ENCODE data around the gene MKNK2. TPM values are rescaled to one million over a fixed set of nuclear protein-coding genes. Genes with fewer than 3 reads are reported as not detected.

Gene MKNK2
- polyA plus RNA-seq, 1 of the 3 experiments (the other 2 are of a cell fraction), result 65.4 TPM

DNA sequence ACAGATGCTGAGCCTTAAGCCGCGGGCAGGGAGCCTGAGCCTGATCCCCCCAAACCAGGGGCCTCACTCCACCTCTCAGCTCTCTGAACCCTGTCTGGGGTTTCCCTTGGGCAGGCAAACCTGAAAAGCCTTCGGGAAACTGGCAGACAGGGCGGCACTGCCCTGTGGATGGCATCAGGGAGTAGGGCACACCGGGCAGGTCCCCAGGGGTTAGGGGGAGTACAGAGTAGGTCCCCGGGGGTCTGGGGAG lies 9.7 kb downstream of the MKNK2 start:
- no peaks in the 10 kb centered on the region for H3K9me2 ChIP-seq
- ChIA-PET CTCF (interaction anchor here (1.0 to 2.1 kb wide), 2 partner anchors 22 to 29 kb away, joined by 3 to 11 read pairs; no protein-coding TSS in a partner anchor), POLR2A (interaction anchor here (3.5 kb wide), 1 partner anchor 9 kb away, joined by 13 read pairs; no protein-coding TSS in a partner anchor)
- H3K9ac ChIP-seq, result no peak overlapping the region
- no CpG with 5 or more reads among the region's 6 CpGs for WGBS (ENCODE audit: low lambda C conversion rate)
- H3K27me3 ChIP-seq (ENCODE audit: insufficient read depth), result no peaks in the 10 kb centered on the region
- H3F3A ChIP-seq (replicated peaks; ENCODE audit: insufficient read depth), result peaks cover 8% of the 10 kb centered on the region
- H3K4me2 ChIP-seq, result 0 out of 2 replicates have a peak overlapping the region, but pooled peaks have one; percentile 80
- peaks cover 8 to 40% of the 10 kb centered on the region in 2 experiments; a peak in 3 of 4 replicates for H3K4me1 ChIP-seq (ENCODE audit: control insufficient read depth in 1 of 2, insufficient read depth in 2 of 2, low read depth in 1 of 2, low read length in 1 of 2)
- TF ChIP-seq SMC3 (IDR thresholded peaks at IDR 0.05; ENCODE audit: low read depth, low read length) (no peak), TEAD4 (IDR thresholded peaks at IDR 0.05; ENCODE audit: borderline replicate concordance, insufficient read depth) (no peak), NFIC (IDR thresholded peaks at IDR 0.05; ENCODE audit: borderline replicate concordance) (no peak), RAD21 (IDR thresholded peaks at IDR 0.05; ENCODE audit: low read length) (no peak), CHD2 (IDR thresholded peaks at IDR 0.05; ENCODE audit: low read length, partially characterized antibody) (no peak), NRF1 (IDR thresholded peaks at IDR 0.05; ENCODE audit: low read depth, low read length) (no peak)
- peaks cover 39% of the 10 kb centered on the region for H4K20me1 ChIP-seq (ENCODE audit: insufficient read depth)
- H3K9me3 ChIP-seq, result no peaks in the 10 kb centered on the region
- peak overlapping the region; percentile 40 to 91; a peak in 3 of 4 replicates for H3K27ac ChIP-seq (ENCODE audit: low read depth in 2 of 2, low read length in 1 of 2)
- peak overlapping the region in 1 of 2 experiments; percentile 37; a peak in 1 of 4 replicates for H3K4me3 ChIP-seq (ENCODE audit: low read depth in 2 of 2, low read length in 1 of 2)
- DNase-seq, result no peak
- H2AFZ ChIP-seq (ENCODE audit: low read depth), result no peak overlapping the region
- H3K79me2 ChIP-seq (ENCODE audit: insufficient read depth), result peaks cover 1% of the 10 kb centered on the region
- H3K36me3 ChIP-seq (replicated peaks in 1 of 2; ENCODE audit: control insufficient read depth in 1 of 2, insufficient read depth in 2 of 2, low read length in 1 of 2), result peaks cover 7 to 66% of the 10 kb centered on the region in 2 experiments

DNA sequence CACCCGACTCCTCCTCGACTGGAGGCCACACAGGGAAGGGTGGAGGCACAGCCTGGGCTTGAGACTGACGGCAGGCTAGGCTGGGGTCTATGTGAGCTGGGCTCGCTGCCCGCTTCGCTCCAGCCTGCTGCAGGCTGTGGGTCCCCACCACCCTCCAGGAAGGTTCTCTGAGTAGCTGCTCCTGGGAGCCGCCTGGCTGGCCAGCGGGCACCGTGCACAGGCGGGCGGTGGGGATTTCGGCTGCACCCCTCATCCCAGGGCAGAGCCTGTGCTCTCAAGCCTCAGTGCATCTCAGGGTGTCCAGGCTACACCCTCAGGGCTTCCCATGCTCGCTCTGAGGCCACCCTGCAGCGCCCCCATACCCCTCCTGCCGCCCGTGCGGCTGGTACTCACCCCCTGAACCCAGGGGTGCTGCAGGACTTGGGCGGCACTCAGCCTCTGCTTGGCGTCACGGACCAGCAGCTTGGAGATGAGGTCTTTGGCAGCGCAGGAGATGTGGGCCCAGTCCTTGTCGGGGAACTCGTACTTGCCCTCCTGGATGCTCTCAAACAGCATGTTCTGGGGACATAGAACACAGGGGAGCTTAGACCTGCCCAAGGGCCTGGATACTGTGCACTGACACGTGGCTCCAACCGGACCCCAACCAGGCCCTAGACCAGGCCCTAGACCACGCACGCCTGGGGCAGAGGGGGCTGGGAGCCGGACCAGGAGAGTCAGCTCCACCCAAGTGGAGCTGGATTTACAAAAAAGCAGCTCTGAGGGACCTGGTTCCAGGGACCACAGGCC lies 10.2 kb downstream of the MKNK2 start:
- H3K4me1 ChIP-seq (ENCODE audit: control insufficient read depth in 1 of 2, insufficient read depth in 2 of 2, low read depth in 1 of 2, low read length in 1 of 2), result peaks cover 8 to 40% of the 10 kb centered on the region in 2 experiments; a peak in 3 of 4 replicates
- no peaks in the 10 kb centered on the region for H3K9me3 ChIP-seq
- no peaks in the 10 kb centered on the region; the same call in 1 of the 2 replicates for H3K79me2 ChIP-seq (ENCODE audit: insufficient read depth)
- peaks cover 8% of the 10 kb centered on the region for H3F3A ChIP-seq (replicated peaks; ENCODE audit: insufficient read depth)
- no peaks in the 10 kb centered on the region for H3K9me2 ChIP-seq
- no peak overlapping the region for H3K9ac ChIP-seq
- no peak for DNase-seq
- peaks cover 34% of the 10 kb centered on the region for H4K20me1 ChIP-seq (ENCODE audit: insufficient read depth)
- no peaks in the 10 kb centered on the region for H3K27me3 ChIP-seq (ENCODE audit: insufficient read depth)
- ChIA-PET CTCF (interaction anchor here (1.0 to 2.1 kb wide), 4 partner anchors 9 to 29 kb away, joined by 3 to 11 read pairs (median 4); no protein-coding TSS in a partner anchor), POLR2A (interaction anchor here (3.5 kb wide), 1 partner anchor 8 kb away, joined by 13 read pairs; no protein-coding TSS in a partner anchor)
- H3K4me2 ChIP-seq, result no peak overlapping the region
- H2AFZ ChIP-seq (ENCODE audit: low read depth), result no peak overlapping the region
- no peak for TF ChIP-seq RXRA (IDR thresholded peaks at IDR 0.05; ENCODE audit: borderline replicate concordance, low read depth)
- TF ChIP-seq, protein P1, sequence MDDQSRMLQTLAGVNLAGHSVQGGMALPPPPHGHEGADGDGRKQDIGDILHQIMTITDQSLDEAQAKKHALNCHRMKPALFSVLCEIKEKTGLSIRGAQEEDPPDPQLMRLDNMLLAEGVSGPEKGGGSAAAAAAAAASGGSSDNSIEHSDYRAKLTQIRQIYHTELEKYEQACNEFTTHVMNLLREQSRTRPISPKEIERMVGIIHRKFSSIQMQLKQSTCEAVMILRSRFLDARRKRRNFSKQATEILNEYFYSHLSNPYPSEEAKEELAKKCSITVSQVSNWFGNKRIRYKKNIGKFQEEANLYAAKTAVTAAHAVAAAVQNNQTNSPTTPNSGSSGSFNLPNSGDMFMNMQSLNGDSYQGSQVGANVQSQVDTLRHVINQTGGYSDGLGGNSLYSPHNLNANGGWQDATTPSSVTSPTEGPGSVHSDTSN (IDR thresholded peaks at IDR 0.05), result no peak
- TF ChIP-seq, protein P2, sequence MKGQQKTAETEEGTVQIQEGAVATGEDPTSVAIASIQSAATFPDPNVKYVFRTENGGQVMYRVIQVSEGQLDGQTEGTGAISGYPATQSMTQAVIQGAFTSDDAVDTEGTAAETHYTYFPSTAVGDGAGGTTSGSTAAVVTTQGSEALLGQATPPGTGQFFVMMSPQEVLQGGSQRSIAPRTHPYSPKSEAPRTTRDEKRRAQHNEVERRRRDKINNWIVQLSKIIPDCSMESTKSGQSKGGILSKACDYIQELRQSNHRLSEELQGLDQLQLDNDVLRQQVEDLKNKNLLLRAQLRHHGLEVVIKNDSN (IDR thresholded peaks at IDR 0.05; ENCODE audit: borderline replicate concordance, low read depth), result no peak
- no peak for TF ChIP-seq YY1 (IDR thresholded peaks at IDR 0.05; ENCODE audit: low read depth)
- TF ChIP-seq FOXM1 (IDR thresholded peaks at IDR 0.05; ENCODE audit: low read depth), result no peak
- no peak for TF ChIP-seq RAD21 (IDR thresholded peaks at IDR 0.05; ENCODE audit: low read length)
- no peak for TF ChIP-seq JUND (IDR thresholded peaks at IDR 0.05)
- TF ChIP-seq RCOR1 (IDR thresholded peaks at IDR 0.05; ENCODE audit: low read length), result no peak
- TF ChIP-seq TEAD4 (IDR thresholded peaks at IDR 0.05; ENCODE audit: borderline replicate concordance, insufficient read depth), result no peak
- no peak for TF ChIP-seq SMC3 (IDR thresholded peaks at IDR 0.05; ENCODE audit: low read depth, low read length)
- TF ChIP-seq POLR2AphosphoS5 (IDR thresholded peaks at IDR 0.05; ENCODE audit: low read depth, low read length), result no peak
- TF ChIP-seq NRF1 (IDR thresholded peaks at IDR 0.05; ENCODE audit: low read depth, low read length), result no peak
- no peak for TF ChIP-seq GATA2 (CRISPR knock-in tag; IDR thresholded peaks at IDR 0.05)
- 98% methylated on average over 13 of the region's 28 CpGs for WGBS (ENCODE audit: low lambda C conversion rate)
- peak overlapping the region in 1 of 2 experiments; percentile 91; a peak in 3 of 4 replicates for H3K27ac ChIP-seq (ENCODE audit: low read depth in 2 of 2, low read length in 1 of 2)
- no peak overlapping the region; a peak in 1 of 4 replicates for H3K4me3 ChIP-seq (ENCODE audit: low read depth in 2 of 2, low read length in 1 of 2)
- peaks cover 7 to 62% of the 10 kb centered on the region in 2 experiments for H3K36me3 ChIP-seq (replicated peaks in 1 of 2; ENCODE audit: control insufficient read depth in 1 of 2, insufficient read depth in 2 of 2, low read length in 1 of 2)
